Naive thymus-derived CD4-positive, alpha-beta T cell (primary cell): ENCODE data around the gene MCC. TPM values are rescaled to one million over a fixed set of nuclear protein-coding genes. Genes with fewer than 3 reads are reported as not detected.

ENCODE experiments used
- ATAC-seq: fragments of 150-1000 bp; cut with Tn5 transposase; 2 replicates; pipeline ENCODE4 v1.10.0; 2021; ENCODE audit warnings: mild to moderate bottlenecking, moderate library complexity
- CTCF ChIA-PET: fragments of 350-600 bp; sonication (Branson Sonifier 250); formaldehyde crosslinking; loops from one replicate; lab custom pipeline; 2021; ENCODE audit warnings: antibody characterized with exemption; lab: Charles Lee
- POLR2A ChIA-PET: fragments of 350-600 bp; sonication (Branson Sonifier 250); formaldehyde crosslinking; loops from one replicate; lab custom pipeline; 2021; ENCODE audit warnings: antibody characterized with exemption, inconsistent platforms; lab: Charles Lee
- DNase-seq, 9 donors: peaks; one replicate each; pipeline versions ENCODE4 v3.0.0 to v3.0.0-alpha.2; 2020 to 2022; ENCODE audit warnings: mixed read lengths in 1 of 9
- H3K27ac ChIP-seq: one replicate; pipeline ENCODE4 v1.7.0; 2013; ENCODE audit warnings: mild to moderate bottlenecking, low read depth, low read length, moderate library complexity
- H3K27me3 ChIP-seq, 2 donors: one replicate each; pipeline ENCODE4 v1.7.0; 2013; ENCODE audit warnings: low read length in 2 of 2, mild to moderate bottlenecking in 2 of 2, moderate library complexity in 2 of 2; ENCODE audit not compliant: control insufficient read depth in 2 of 2, insufficient read depth in 2 of 2
- H3K36me3 ChIP-seq, 3 experiments: 1 replicate in 2 of 3; 2 replicates in 1 of 3; pipeline ENCODE4 v1.7.0; 2013; ENCODE audit warnings: low read length in 3 of 3, mild to moderate bottlenecking in 3 of 3, moderate library complexity in 1 of 3; ENCODE audit not compliant: insufficient read depth in 3 of 3, control insufficient read depth in 2 of 3
- H3K4me1 ChIP-seq, 2 donors: one replicate each; pipeline ENCODE4 v1.7.0; 2013; ENCODE audit warnings: low read length in 2 of 2, mild to moderate bottlenecking in 2 of 2, moderate library complexity in 1 of 2; ENCODE audit not compliant: control insufficient read depth in 2 of 2, insufficient read depth in 2 of 2
- H3K4me3 ChIP-seq: 2 replicates; pipeline ENCODE4 v1.7.0; 2013; ENCODE audit warnings: mild to moderate bottlenecking, low read length
- H3K9me3 ChIP-seq, 3 experiments: 1 replicate in 2 of 3; 2 replicates in 1 of 3; pipeline ENCODE4 v1.7.0; 2013; ENCODE audit warnings: low read length in 3 of 3; ENCODE audit not compliant: control insufficient read depth in 2 of 3
- H3K27ac Mint-ChIP-seq, 9 donors: one replicate each; pipeline ENCODE4 v1.8.0; 2020 to 2022; ENCODE audit warnings: mixed read lengths in 9 of 9, mild to moderate bottlenecking in 8 of 9, moderate library complexity in 5 of 9, inconsistent platforms in 2 of 9
- H3K27me3 Mint-ChIP-seq, 5 donors: one replicate each; pipeline ENCODE4 v1.8.0; 2021 to 2022; ENCODE audit warnings: mixed read lengths in 5 of 5, mild to moderate bottlenecking in 1 of 5
- H3K36me3 Mint-ChIP-seq, 5 donors: one replicate each; pipeline ENCODE4 v1.8.0; 2020 to 2022; ENCODE audit warnings: mixed read lengths in 5 of 5, mild to moderate bottlenecking in 3 of 5, inconsistent platforms in 1 of 5
- H3K4me1 Mint-ChIP-seq, 7 donors: one replicate each; pipeline ENCODE4 v1.8.0; 2020 to 2022; ENCODE audit warnings: mixed read lengths in 7 of 7, mild to moderate bottlenecking in 3 of 7, inconsistent platforms in 1 of 7
- H3K4me3 Mint-ChIP-seq, 10 donors: one replicate each; pipeline ENCODE4 v1.8.0; 2020 to 2022; ENCODE audit warnings: mild to moderate bottlenecking in 10 of 10, mixed read lengths in 10 of 10, moderate library complexity in 6 of 10, inconsistent platforms in 2 of 10
- H3K9me3 Mint-ChIP-seq, 11 donors: one replicate each; pipeline ENCODE4 v1.8.0; 2020 to 2022; ENCODE audit warnings: mixed read lengths in 11 of 11, mild to moderate bottlenecking in 4 of 11, inconsistent platforms in 1 of 11, moderate library complexity in 1 of 11
- intact Hi-C, 2 donors: fragments of 100-400 bp; cut with micrococcal nuclease; formaldehyde crosslinking; loops; one replicate each; pipeline ENCODE4 v1.15.1; 2023
- polyA plus RNA-seq, 2 donors: library from polyadenylated mRNA; unstranded; fragments of 300-500 nt; fragmentation: Illumina TruSeq; gene quantifications; one replicate each; pipeline ENCODE4 v1.2.3, GENCODE V29; 2021
- total RNA-seq, 6 experiments: library from RNA in 5 of 6; stranded (reverse) in 5 of 6; gene quantifications; 1 replicate in 5 of 6; 2 replicates in 1 of 6; pipeline ENCODE4 v1.2.3 and lab custom pipeline; 2021 to 2026

MCC gene
- total and polyA plus RNA-seq, 7 experiments from 2014 or later, result 0.56 to 3.0 (median 0.89) TPM

- ChIA-PET POLR2A (no interaction called here), CTCF (no interaction called here)
- Histone ChIP-seq H3K4me1 (no peaks in the 10 kb centered on the region), H3K27me3 (no peaks in the 10 kb centered on the region), H3K27ac (no peak overlapping the region), H3K9me3 (no peaks in the 10 kb centered on the region), H3K36me3 (no peaks in the 10 kb centered on the region), H3K4me3 (no peak overlapping the region)
- Mint-ChIP-seq H3K9me3 (peaks cover 0 to 1% (median 0%) of the 10 kb centered on the region in 11 donors), H3K4me1 (peaks cover 0 to 7% (median 0%) of the 10 kb centered on the region in 7 donors), H3K27ac (no peak overlapping the region), H3K27me3 (peaks cover 0 to 2% (median 0%) of the 10 kb centered on the region in 5 donors), H3K36me3 (peaks cover 0 to 2% (median 0%) of the 10 kb centered on the region in 5 donors), H3K4me3 (no peak overlapping the region)
- ATAC-seq (no peak), DNase-seq (no peak)
- intact Hi-C loops, result no loop called here
Measured at GRCh38 chr5:113199122-113199905, 288.9 kb downstream of the MCC start.

- Histone ChIP-seq H3K4me1 (no peaks in the 10 kb centered on the region), H3K27ac (peak overlapping the region; percentile 28), H3K36me3 (no peaks in the 10 kb centered on the region), H3K9me3 (no peaks in the 10 kb centered on the region), H3K4me3 (no peak overlapping the region), H3K27me3 (no peaks in the 10 kb centered on the region)
- H3K27ac Mint-ChIP-seq, result peak overlapping the region in 1 of 9 donors; percentile 67
- H3K9me3 Mint-ChIP-seq, result peaks cover 0 to 5% (median 0%) of the 10 kb centered on the region in 11 donors
- peak overlapping the region in 8 of 10 donors; percentile 8 to 64 (median 34) for H3K4me3 Mint-ChIP-seq
- intact Hi-C loops, result no loop called here
- ChIA-PET POLR2A (no interaction called here), CTCF (no interaction called here)
- DNase-seq (peak in 1 of 9 donors; percentile 9), ATAC-seq (peak; percentile 32)
- H3K4me1 Mint-ChIP-seq, result peaks cover 0 to 4% (median 0%) of the 10 kb centered on the region in 7 donors
- H3K36me3 Mint-ChIP-seq, result peaks cover 0 to 7% (median 0%) of the 10 kb centered on the region in 5 donors
- peaks cover 0 to 2% (median 0%) of the 10 kb centered on the region in 5 donors for H3K27me3 Mint-ChIP-seq
Measured at GRCh38 chr5:113197456-113198200, 290.6 kb downstream of the MCC start.

GRCh38 chr5:113195771-113196170 is 292.5 kb downstream of the MCC start:
- intact Hi-C loops, result no loop called here
- H3K4me1 ChIP-seq, result no peaks in the 10 kb centered on the region
- no peaks in the 10 kb centered on the region for H3K9me3 ChIP-seq
- H3K27me3 ChIP-seq, result no peaks in the 10 kb centered on the region
- POLR2A ChIA-PET, result no interaction called here
- no peaks in the 10 kb centered on the region for H3K36me3 ChIP-seq
- Mint-ChIP-seq H3K9me3 (peaks cover 0 to 5% (median 0%) of the 10 kb centered on the region in 11 donors), H3K27ac (no peak overlapping the region), H3K4me3 (no peak overlapping the region), H3K36me3 (peaks cover 0 to 7% (median 0%) of the 10 kb centered on the region in 5 donors), H3K4me1 (peaks cover 0 to 4% (median 0%) of the 10 kb centered on the region in 7 donors), H3K27me3 (peaks cover 0 to 2% (median 0%) of the 10 kb centered on the region in 5 donors)
- no peak overlapping the region for H3K27ac ChIP-seq
- no peak for ATAC-seq
- DNase-seq, result no peak
- H3K4me3 ChIP-seq, result no peak overlapping the region
- CTCF ChIA-PET, result no interaction called here

- H3K4me1 ChIP-seq, result no peaks in the 10 kb centered on the region
- Mint-ChIP-seq H3K9me3 (peaks cover 0 to 5% (median 0%) of the 10 kb centered on the region in 11 donors), H3K27me3 (no peaks in the 10 kb centered on the region), H3K27ac (no peak overlapping the region), H3K36me3 (peaks cover 0 to 7% (median 0%) of the 10 kb centered on the region in 5 donors), H3K4me1 (peaks cover 0 to 4% (median 0%) of the 10 kb centered on the region in 7 donors), H3K4me3 (no peak overlapping the region)
- H3K27me3 ChIP-seq, result no peaks in the 10 kb centered on the region
- H3K9me3 ChIP-seq, result no peaks in the 10 kb centered on the region
- intact Hi-C loops, result no loop called here
- POLR2A ChIA-PET, result no interaction called here
- CTCF ChIA-PET, result no interaction called here
- no peak for DNase-seq
- H3K4me3 ChIP-seq, result no peak overlapping the region
- no peaks in the 10 kb centered on the region for H3K36me3 ChIP-seq
- no peak overlapping the region for H3K27ac ChIP-seq
- no peak for ATAC-seq
Measured at GRCh38 chr5:113195251-113195650, 293.0 kb downstream of the MCC start.

GRCh38 chr5:113194591-113194990 is 293.7 kb downstream of the MCC start:
- H3K9me3 ChIP-seq, result no peaks in the 10 kb centered on the region
- Mint-ChIP-seq H3K27ac (no peak overlapping the region), H3K36me3 (peaks cover 0 to 7% (median 0%) of the 10 kb centered on the region in 5 donors), H3K4me1 (peaks cover 0 to 4% (median 0%) of the 10 kb centered on the region in 7 donors), H3K9me3 (peaks cover 0 to 5% (median 0%) of the 10 kb centered on the region in 11 donors), H3K4me3 (no peak overlapping the region), H3K27me3 (no peaks in the 10 kb centered on the region)
- peak; percentile 19 for ATAC-seq
- no peak overlapping the region for H3K27ac ChIP-seq
- H3K4me1 ChIP-seq, result no peaks in the 10 kb centered on the region
- CTCF ChIA-PET, result no interaction called here
- intact Hi-C loops, result no loop called here
- H3K27me3 ChIP-seq, result no peaks in the 10 kb centered on the region
- H3K4me3 ChIP-seq, result no peak overlapping the region
- no peaks in the 10 kb centered on the region for H3K36me3 ChIP-seq
- no peak for DNase-seq
- POLR2A ChIA-PET, result no interaction called here

GRCh38 chr5:113194125-113194524 is 294.1 kb downstream of the MCC start:
- Histone ChIP-seq H3K4me3 (no peak overlapping the region), H3K9me3 (no peaks in the 10 kb centered on the region), H3K27me3 (no peaks in the 10 kb centered on the region), H3K36me3 (no peaks in the 10 kb centered on the region), H3K4me1 (no peaks in the 10 kb centered on the region), H3K27ac (no peak overlapping the region)
- ChIA-PET POLR2A (no interaction called here), CTCF (no interaction called here)
- Mint-ChIP-seq H3K4me1 (peaks cover 0 to 4% (median 0%) of the 10 kb centered on the region in 7 donors), H3K36me3 (peaks cover 0 to 7% (median 0%) of the 10 kb centered on the region in 5 donors), H3K27ac (no peak overlapping the region), H3K9me3 (peaks cover 0 to 5% (median 0%) of the 10 kb centered on the region in 11 donors), H3K4me3 (no peak overlapping the region), H3K27me3 (no peaks in the 10 kb centered on the region)
- no peak for ATAC-seq
- intact Hi-C loops, result no loop called here
- no peak for DNase-seq
